Ectodermal cell (in vitro differentiated cells): ENCODE measurements around the gene THBD.
A peak's percentile ranks its signal among the peaks of the same experiment; 100 is the strongest.

Experiments used
- H3K27ac ChIP-seq: 2 replicates; pipeline ENCODE4 v1.7.0; 2013; ENCODE audit warnings: mild to moderate bottlenecking, low read depth, low read length; ENCODE audit not compliant: insufficient read depth, poor library complexity, severe bottlenecking
- H3K27me3 ChIP-seq: 2 replicates; pipeline ENCODE4 v1.7.0; 2013; ENCODE audit warnings: mild to moderate bottlenecking, low read length; ENCODE audit not compliant: insufficient read depth, control insufficient read depth, poor library complexity, severe bottlenecking
- H3K36me3 ChIP-seq: one replicate; pipeline ENCODE4 v1.7.0; 2013; ENCODE audit warnings: low read length; ENCODE audit not compliant: control insufficient read depth, insufficient read depth
- H3K4me1 ChIP-seq: one replicate; pipeline ENCODE4 v1.7.0; 2013; ENCODE audit warnings: low read length; ENCODE audit not compliant: control insufficient read depth, insufficient read depth
- H3K4me3 ChIP-seq: 2 replicates; pipeline ENCODE4 v1.7.0; 2013; ENCODE audit warnings: low read depth, low read length, control low read depth; ENCODE audit not compliant: insufficient read depth
- H3K9me3 ChIP-seq: 2 replicates; pipeline ENCODE4 v1.7.0; 2013; ENCODE audit warnings: mild to moderate bottlenecking, low read length, moderate library complexity; ENCODE audit not compliant: control insufficient read depth
- WGBS, 2 experiments: methylation state at CpG; one replicate each; pipeline ENCODE4 v1.1.7; 2013; ENCODE audit warnings: missing lambda C conversion rate in 2 of 2; 5-methylcytosine and 5-hydroxymethylcytosine counted together

THBD gene

GRCh38 chr20:23036371-23036770 lies 13.1 kb downstream of the THBD start:
- WGBS, 2 experiments = 96 to 97% methylated on average over 11 of the region's 11 CpGs

GRCh38 chr20:23035731-23036130 lies 13.7 kb downstream of the THBD start:
- no peaks in the 10 kb centered on the region for H3K36me3 ChIP-seq
- H3K4me3 ChIP-seq = peak overlapping the region; percentile 25
- no peaks in the 10 kb centered on the region for H3K4me1 ChIP-seq
- H3K9me3 ChIP-seq = no peaks in the 10 kb centered on the region
- 94 to 95% methylated on average over 41 of the region's 41 CpGs for WGBS, 2 experiments
- H3K27ac ChIP-seq = no peak overlapping the region
- peaks cover 61% of the 10 kb centered on the region for H3K27me3 ChIP-seq

More at GRCh38 chr20:23036371-23036770, 13.1 kb downstream of the THBD start:
- H3K9me3 ChIP-seq = no peaks in the 10 kb centered on the region
- H3K36me3 ChIP-seq = no peaks in the 10 kb centered on the region
- H3K27me3 ChIP-seq = peaks cover 61% of the 10 kb centered on the region
- H3K4me3 ChIP-seq = no peak overlapping the region
- H3K4me1 ChIP-seq = no peaks in the 10 kb centered on the region
- no peak overlapping the region for H3K27ac ChIP-seq

GRCh38 chr20:23034721-23035671 lies 14.5 kb downstream of the THBD start, which contains the start of gene SSTR4:
TSS of gene SSTR4 (plus strand) at chr20:23035312. CDS start at chr20:23035484, 172 bp downstream.
- peak within 1 kb of the TSS; percentile 25 for H3K4me3 ChIP-seq

GRCh38 chr20:23033918-23034317 lies 15.6 kb downstream of the THBD start:
- H3K27me3 ChIP-seq = peaks cover 61% of the 10 kb centered on the region
- 83 to 90% methylated on average over 4 of the region's 4 CpGs for WGBS, 2 experiments
- no peaks in the 10 kb centered on the region for H3K9me3 ChIP-seq

More at GRCh38 chr20:23034721-23035671, 14.5 kb downstream of the THBD start, which contains the start of gene SSTR4:
- Histone ChIP-seq H3K27ac (no peak within 1 kb of the TSS), H3K9me3 (no peaks in the 10 kb centered on the region), H3K4me1 (no peaks in the 10 kb centered on the region), H3K27me3 (peaks cover 61% of the 10 kb centered on the region), H3K36me3 (no peaks in the 10 kb centered on the region)
- WGBS, 2 experiments = 23 to 24% methylated on average over 83 of the region's 83 CpGs

GRCh38 chr20:23032750-23033078 lies 16.8 kb downstream of the THBD start:
- H3K27ac ChIP-seq = no peak overlapping the region
- no peaks in the 10 kb centered on the region for H3K36me3 ChIP-seq
- H3K9me3 ChIP-seq = no peaks in the 10 kb centered on the region
- H3K4me3 ChIP-seq = no peak overlapping the region
- H3K4me1 ChIP-seq = no peaks in the 10 kb centered on the region
- H3K27me3 ChIP-seq = peaks cover 49% of the 10 kb centered on the region
- WGBS, 2 experiments = 94 to 96% methylated on average over 5 of the region's 5 CpGs

More at GRCh38 chr20:23033918-23034317, 15.6 kb downstream of the THBD start:
- H3K4me1 ChIP-seq = no peaks in the 10 kb centered on the region
- H3K4me3 ChIP-seq = no peak overlapping the region
- H3K36me3 ChIP-seq = no peaks in the 10 kb centered on the region
- no peak overlapping the region for H3K27ac ChIP-seq

GRCh38 chr20:23032056-23032749 lies 17.3 kb downstream of the THBD start:
- no peaks in the 10 kb centered on the region for H3K36me3 ChIP-seq
- no peak overlapping the region for H3K27ac ChIP-seq
- H3K4me3 ChIP-seq = no peak overlapping the region
- no peaks in the 10 kb centered on the region for H3K9me3 ChIP-seq
- H3K4me1 ChIP-seq = no peaks in the 10 kb centered on the region
- H3K27me3 ChIP-seq = peaks cover 44% of the 10 kb centered on the region
- WGBS, 2 experiments = 92 to 93% methylated on average over 6 of the region's 6 CpGs

GRCh38 chr20:23031346-23031745 lies 18.1 kb downstream of the THBD start:
- peaks cover 36% of the 10 kb centered on the region for H3K27me3 ChIP-seq
- WGBS, 2 experiments = 95% methylated on average over 6 of the region's 6 CpGs
- H3K4me1 ChIP-seq = no peaks in the 10 kb centered on the region
- no peak overlapping the region for H3K4me3 ChIP-seq
- no peaks in the 10 kb centered on the region for H3K9me3 ChIP-seq
- no peak overlapping the region for H3K27ac ChIP-seq
- no peaks in the 10 kb centered on the region for H3K36me3 ChIP-seq

- Histone ChIP-seq H3K27ac (no peak overlapping the region), H3K4me1 (no peaks in the 10 kb centered on the region), H3K36me3 (no peaks in the 10 kb centered on the region), H3K4me3 (no peak overlapping the region), H3K27me3 (peaks cover 15% of the 10 kb centered on the region), H3K9me3 (no peaks in the 10 kb centered on the region)
- 79 to 90% methylated on average over 3 to 4 of the region's 4 CpGs for WGBS, 2 experiments
Measured at GRCh38 chr20:23029324-23029723, 20.1 kb downstream of the THBD start.

GRCh38 chr20:23028392-23028791 lies 21.1 kb downstream of the THBD start:
- Histone ChIP-seq H3K27me3 (peaks cover 7% of the 10 kb centered on the region), H3K9me3 (no peaks in the 10 kb centered on the region), H3K4me3 (no peak overlapping the region), H3K36me3 (no peaks in the 10 kb centered on the region), H3K4me1 (no peaks in the 10 kb centered on the region), H3K27ac (no peak overlapping the region)
- 93 to 95% methylated on average over 1 to 3 of the region's 3 CpGs for WGBS, 2 experiments

- H3K4me1 ChIP-seq = no peaks in the 10 kb centered on the region
- no peaks in the 10 kb centered on the region for H3K9me3 ChIP-seq
- 77 to 82% methylated on average over 1 of the region's 1 CpG for WGBS, 2 experiments
- H3K36me3 ChIP-seq = no peaks in the 10 kb centered on the region
- peaks cover under 1% of the 10 kb centered on the region for H3K27me3 ChIP-seq
- no peak overlapping the region for H3K27ac ChIP-seq
- no peak overlapping the region for H3K4me3 ChIP-seq
Measured at GRCh38 chr20:23027721-23028120, 21.8 kb downstream of the THBD start.
